ENCODE measurements around the gene ABCA2. TPM values are rescaled to one million over a fixed set of nuclear protein-coding genes. Genes with fewer than 3 reads are reported as not detected.

ABCA2 gene
- total RNA-seq: 9.8 and 13.0 TPM in 2 replicates

GRCh38 chr9:137027369-137028262, at the start of gene ABCA2:
Gene ABCA2, minus strand, starts transcription at chr9:137028237. Its CDS starts 97 bp downstream, at chr9:137028140.

GRCh38 chr9:137077010-137077747, 49.1 kb upstream of the ABCA2 start, which contains the start of gene UAP1L1:
Gene UAP1L1, plus strand, starts transcription at chr9:137077517. Its CDS starts 16 bp downstream, at chr9:137077533.

GRCh38 chr9:137070201-137070905, 42.3 kb upstream of the ABCA2 start, which contains the start of gene SAPCD2:
Gene SAPCD2, minus strand, starts transcription at chr9:137070557. Its CDS starts 97 bp downstream, at chr9:137070460.

GRCh38 chr9:137053944-137054931, 26.2 kb upstream of the ABCA2 start, which contains the start of gene ENTPD2:
Gene ENTPD2, minus strand, starts transcription at chr9:137054061. Its CDS starts 64 bp downstream, at chr9:137053997.

GRCh38 chr9:137046088-137046787, 18.2 kb upstream of the ABCA2 start, which contains the start of gene NPDC1:
Gene NPDC1, minus strand, starts transcription at chr9:137046177. Its CDS starts 188 bp downstream, at chr9:137045989.

GRCh38 chr9:137031904-137032640, 4.0 kb upstream of the ABCA2 start, which contains the start of gene FUT7:
Gene FUT7, minus strand, starts transcription at chr9:137032088. Its CDS starts 97 bp downstream, at chr9:137031991.

GRCh38 chr9:136996361-136997292, 31.4 kb downstream of the ABCA2 start, which contains the start of gene CLIC3:
Gene CLIC3, minus strand, starts transcription at chr9:136996568. Its CDS starts 25 bp downstream, at chr9:136996543.

GRCh38 chr9:136991993-136992818, 35.8 kb downstream of the ABCA2 start, which contains the start of gene PAXX:
Gene PAXX, plus strand, starts transcription at chr9:136992422. Its CDS starts 22 bp downstream, at chr9:136992444.

GRCh38 chr9:136982232-136983051, 45.6 kb downstream of the ABCA2 start, which contains the start of gene LCNL1:
Gene LCNL1, plus strand, starts transcription at chr9:136982993. Its CDS starts 594 bp downstream, at chr9:136983587.

GRCh38 chr9:136977223-136977622, 50.8 kb downstream of the ABCA2 start, which contains the start of gene PTGDS:
Gene PTGDS, plus strand, starts transcription at chr9:136977504. Its CDS starts 75 bp downstream, at chr9:136977579.

Other genes with a start within 250 kb of the ABCA2 start
- gene TMEM141, start 236.9 kb downstream of the ABCA2 start, total RNA-seq: 145 and 153 TPM in 2 replicates
- 0.43 TPM in 1 of 2 replicates, not detected in the other for gene CCDC183, start 231.9 kb downstream of the ABCA2 start, total RNA-seq
- 46.5 and 65.9 TPM in 2 replicates for gene RABL6, start 220.3 kb downstream of the ABCA2 start, total RNA-seq
- 1.1 and 1.7 TPM in 2 replicates for gene AJM1, start 185.8 kb downstream of the ABCA2 start, total RNA-seq
- gene PHPT1, start 178.8 kb downstream of the ABCA2 start, total RNA-seq: 64.6 and 90.8 TPM in 2 replicates
- 1.1 and 1.9 TPM in 2 replicates for gene MAMDC4, start 175.9 kb downstream of the ABCA2 start, total RNA-seq
- 188 and 239 TPM in 2 replicates for gene EDF1, start 161.9 kb downstream of the ABCA2 start, total RNA-seq
- 10.4 and 14.5 TPM in 2 replicates for gene TRAF2, start 141.7 kb downstream of the ABCA2 start, total RNA-seq
- gene FBXW5, start 83.5 kb downstream of the ABCA2 start, total RNA-seq: 168 and 235 TPM in 2 replicates
- not detected in 2 replicates for gene C8G, start 83.0 kb downstream of the ABCA2 start, total RNA-seq
- 1.2 TPM in 1 of 2 replicates, not detected in the other for gene LCN12, start 76.0 kb downstream of the ABCA2 start, total RNA-seq
- not detected in 2 replicates for gene PTGDS, start 50.7 kb downstream of the ABCA2 start, total RNA-seq
- not detected in 2 replicates for gene LCNL1, start 45.2 kb downstream of the ABCA2 start, total RNA-seq
- 16.4 and 21.4 TPM in 2 replicates for gene PAXX, start 35.8 kb downstream of the ABCA2 start, total RNA-seq
- 4.0 and 4.8 TPM in 2 replicates for gene CLIC3, start 31.7 kb downstream of the ABCA2 start, total RNA-seq
- not detected in 2 replicates for gene FUT7, start 3.9 kb upstream of the ABCA2 start, total RNA-seq
- gene NPDC1, start 17.9 kb upstream of the ABCA2 start, total RNA-seq: 8.3 and 9.4 TPM in 2 replicates
- gene ENTPD2, start 25.8 kb upstream of the ABCA2 start, total RNA-seq: 0.21 and 1.7 TPM in 2 replicates
- gene SAPCD2, start 42.3 kb upstream of the ABCA2 start, total RNA-seq: 1.1 and 4.1 TPM in 2 replicates
- 1.7 and 13.3 TPM in 2 replicates for gene UAP1L1, start 49.3 kb upstream of the ABCA2 start, total RNA-seq
- 69.9 and 71.4 TPM in 2 replicates for gene MAN1B1, start 58.7 kb upstream of the ABCA2 start, total RNA-seq
- 76.1 and 80.4 TPM in 2 replicates for gene DPP7, start 86.5 kb upstream of the ABCA2 start, total RNA-seq
- gene GRIN1, start 110.9 kb upstream of the ABCA2 start, total RNA-seq: 0.21 and 0.48 TPM in 2 replicates
- 0.24 TPM in 1 of 2 replicates, not detected in the other for gene LRRC26, start 141.8 kb upstream of the ABCA2 start, total RNA-seq
- gene TMEM210, start 143.8 kb upstream of the ABCA2 start, total RNA-seq: not detected in 2 replicates
- gene ANAPC2, start 160.3 kb upstream of the ABCA2 start, total RNA-seq: 8.5 and 9.6 TPM in 2 replicates
- gene SSNA1, start 160.4 kb upstream of the ABCA2 start, total RNA-seq: 76.3 and 93.3 TPM in 2 replicates
- gene TPRN, start 172.5 kb upstream of the ABCA2 start, total RNA-seq: 4.1 and 6.4 TPM in 2 replicates
- 34.0 and 66.9 TPM in 2 replicates for gene TMEM203, start 177.4 kb upstream of the ABCA2 start, total RNA-seq
- 2.7 and 6.2 TPM in 2 replicates for gene NDOR1, start 177.5 kb upstream of the ABCA2 start, total RNA-seq
- gene RNF208, start 194.0 kb upstream of the ABCA2 start, total RNA-seq: 0.24 and 0.64 TPM in 2 replicates
- gene CYSRT1, start 196.9 kb upstream of the ABCA2 start, total RNA-seq: 0.72 and 6.0 TPM in 2 replicates
- gene RNF224, start 199.3 kb upstream of the ABCA2 start, total RNA-seq: under 0.01 and 0.21 TPM in 2 replicates
- gene SLC34A3, start 202.7 kb upstream of the ABCA2 start, total RNA-seq: not detected in 2 replicates
- gene TUBB4B, start 213.1 kb upstream of the ABCA2 start, total RNA-seq: 94.4 and 132 TPM in 2 replicates
- not detected in 2 replicates for gene STPG3, start 223.0 kb upstream of the ABCA2 start, total RNA-seq
- 55.2 and 55.7 TPM in 2 replicates for gene NELFB, start 227.1 kb upstream of the ABCA2 start, total RNA-seq
- gene TOR4A, start 249.5 kb upstream of the ABCA2 start, total RNA-seq: 35.6 and 36.1 TPM in 2 replicates